Fibroblast of pulmonary artery (primary cell): ENCODE results near the gene KLHL14.
"Not testable (repeated sequence)": the region's sequence is repeated elsewhere in the genome, so short reads cannot be mapped to it uniquely, and the experiment has no call there.

Experiments
- DNase-seq: peaks from one replicate; pipeline ENCODE4 v3.0.0-alpha.2; 2010; ENCODE audit warnings: low read depth
- H3K4me3 ChIP-seq: replicated peaks from 2 replicates; pipeline ENCODE4 v1.5.1; 2011; ENCODE audit warnings: low read depth, mild to moderate bottlenecking, control low read depth, low read length, moderate library complexity
- CTCF ChIP-seq: IDR thresholded peaks from 2 replicates; pipeline ENCODE4 v1.5.1; 2011; ENCODE audit warnings: mild to moderate bottlenecking, control low read depth, low read length, inconsistent platforms; ENCODE audit errors: missing control alignments

The KLHL14 gene

GRCh38 chr18:32668956-32669355 lies 103.9 kb downstream of the KLHL14 start:
- H3K4me3 ChIP-seq, result no peak overlapping the region
- TF ChIP-seq CTCF, result no peak
- no peak for DNase-seq

GRCh38 chr18:32661486-32662299 lies 111.1 kb downstream of the KLHL14 start:
- peak; percentile 2 for DNase-seq
- no peak overlapping the region for H3K4me3 ChIP-seq
- no peak for TF ChIP-seq CTCF

GRCh38 chr18:32654507-32654906 lies 118.3 kb downstream of the KLHL14 start:
- DNase-seq, H3K4me3 ChIP-seq: not testable (repeated sequence)

- DNase-seq, H3K4me3 ChIP-seq: not testable (repeated sequence)
Observed at GRCh38 chr18:32637659-32638058, 135.2 kb downstream of the KLHL14 start.

GRCh38 chr18:32637226-32637625 lies 135.6 kb downstream of the KLHL14 start:
- no peak for TF ChIP-seq CTCF
- no peak for DNase-seq

GRCh38 chr18:32634876-32635431 lies 137.9 kb downstream of the KLHL14 start:
- no peak for DNase-seq
- no peak for TF ChIP-seq CTCF
- H3K4me3 ChIP-seq, result no peak overlapping the region

More at GRCh38 chr18:32637226-32637625, 135.6 kb downstream of the KLHL14 start:
- no peak overlapping the region for H3K4me3 ChIP-seq

GRCh38 chr18:32629981-32630700 lies 142.7 kb downstream of the KLHL14 start:
- DNase-seq, result no peak
- no peak for TF ChIP-seq CTCF
- no peak overlapping the region for H3K4me3 ChIP-seq
